ENCODE measurements around the gene DPEP1.

DPEP1 gene

DNA sequence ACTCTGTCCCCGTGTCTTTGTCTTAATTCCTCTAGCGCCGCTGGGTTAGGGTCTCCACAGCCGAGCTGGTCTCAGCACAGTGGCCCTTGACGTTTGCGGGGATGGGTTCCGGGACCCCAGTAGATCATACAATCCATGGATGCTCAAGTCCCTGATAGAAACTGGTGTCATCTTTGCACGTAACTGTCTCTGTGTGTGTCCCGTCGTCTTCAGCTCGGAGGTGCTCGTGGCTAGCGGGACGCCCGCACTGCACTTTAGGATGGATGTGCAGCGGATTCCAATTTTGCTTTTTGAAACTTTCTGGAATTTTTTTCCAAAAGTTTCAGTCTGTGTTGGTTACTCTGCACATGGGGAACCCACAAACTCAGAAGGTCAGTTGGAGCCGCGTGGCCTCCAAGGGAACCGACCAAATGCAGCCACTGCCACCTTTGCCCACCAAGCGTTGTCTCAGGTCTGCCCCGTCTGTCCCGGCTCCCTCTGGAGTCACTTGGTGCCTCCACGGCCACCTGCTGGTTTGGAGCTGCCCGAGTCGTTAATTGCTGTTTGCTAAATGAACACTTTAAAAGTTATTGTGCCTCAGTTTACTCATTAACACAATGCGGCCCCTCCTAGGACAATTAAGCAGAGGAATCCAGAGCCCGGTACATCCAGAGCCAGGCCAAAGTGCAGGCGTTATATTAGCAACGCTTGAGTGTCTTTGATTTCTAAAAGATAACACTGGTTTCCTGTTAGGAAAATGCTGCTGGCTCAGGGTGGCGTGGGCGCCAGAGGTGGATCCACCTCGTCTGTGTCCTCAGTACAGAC is 5.3 kb upstream of the DPEP1 start:
- H3K27me3 Mint-ChIP-seq: peaks cover 0 to 7% of the 10 kb centered on the region in 2 donors
- ATAC-seq (replicated peaks): no peak
- H3K27ac Mint-ChIP-seq: no peak overlapping the region
- DNase-seq: no peak
- no peaks in the 10 kb centered on the region for H3K36me3 Mint-ChIP-seq (ENCODE audit: insufficient read depth)
- no peaks in the 10 kb centered on the region for H3K9me3 Mint-ChIP-seq
- H3K4me1 Mint-ChIP-seq (ENCODE audit: low read depth in 2 of 2): peaks cover 2 to 7% of the 10 kb centered on the region in 2 donors
- H3K4me3 Mint-ChIP-seq: no peak overlapping the region

DNA sequence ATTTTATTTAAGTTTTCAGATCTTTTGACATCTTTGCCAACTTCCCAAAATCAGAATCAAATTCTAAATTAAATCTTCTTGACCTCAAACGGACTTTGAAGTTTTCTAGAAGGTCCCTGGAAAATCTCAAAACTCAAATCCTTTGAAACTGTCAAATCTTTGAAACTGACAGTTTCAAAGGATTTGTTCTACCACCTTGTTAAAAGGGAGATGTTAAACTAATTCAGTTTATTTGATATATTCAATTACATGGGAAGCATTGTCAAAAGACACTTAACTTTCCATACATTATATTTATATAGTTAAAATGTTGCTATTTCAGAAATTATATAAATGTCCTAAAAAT is 3.4 kb upstream of the DPEP1 start:
- Mint-ChIP-seq H3K36me3 (ENCODE audit: insufficient read depth) (no peaks in the 10 kb centered on the region), H3K9me3 (no peaks in the 10 kb centered on the region)
- ATAC-seq (replicated peaks): no peak

DNA sequence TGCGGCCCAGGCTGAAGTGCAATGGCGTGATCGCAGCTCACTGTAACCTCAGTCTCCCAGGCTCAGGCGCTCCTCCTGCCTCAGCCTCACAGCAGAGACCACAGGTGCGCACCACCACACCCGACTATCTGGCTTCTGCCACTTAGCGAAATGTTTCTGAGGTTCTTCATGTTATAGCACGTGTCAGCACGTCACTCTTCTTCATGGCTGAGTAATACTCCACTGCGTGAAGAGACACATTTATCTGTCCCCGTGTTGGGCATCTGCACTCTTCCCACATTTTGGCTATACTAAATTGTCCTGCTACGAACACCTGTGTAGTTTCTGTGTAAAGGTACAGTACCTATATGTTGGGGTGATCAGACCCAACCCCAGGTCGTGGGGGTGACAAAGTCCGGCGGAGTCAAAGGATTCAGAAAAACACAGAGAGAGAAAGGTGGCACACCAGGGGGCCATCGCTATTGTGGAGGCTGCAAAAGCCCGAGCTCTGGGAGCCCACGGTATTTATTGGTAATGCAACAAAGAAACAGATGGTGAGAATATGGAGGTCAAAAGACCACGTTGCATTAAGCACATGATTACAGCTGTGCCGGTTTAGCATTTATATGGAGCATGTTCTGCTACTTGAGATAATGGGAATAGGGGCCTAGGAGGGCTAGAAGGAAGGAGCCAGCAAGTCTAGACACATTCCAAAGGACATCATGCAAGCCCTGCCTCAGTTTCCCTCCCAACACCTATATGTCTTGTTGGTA is 851 bp upstream of the DPEP1 start:
- Mint-ChIP-seq H3K27me3 (peaks cover 0 to 7% of the 10 kb centered on the region in 2 donors), H3K4me1 (ENCODE audit: low read depth in 2 of 2) (peaks cover 14 to 21% of the 10 kb centered on the region in 2 donors), H3K27ac (no peak overlapping the region), H3K9me3 (peaks cover 7 to 11% of the 10 kb centered on the region in 2 donors), H3K4me3 (no peak overlapping the region), H3K36me3 (ENCODE audit: insufficient read depth) (peaks cover 9% of the 10 kb centered on the region)
- DNase-seq (no peak), ATAC-seq (replicated peaks) (no peak)

More for the DNA sequence above, 3.4 kb upstream of the DPEP1 start:
- DNase-seq: no peak
- Mint-ChIP-seq H3K4me1 (ENCODE audit: low read depth in 2 of 2) (peaks cover 1 to 8% of the 10 kb centered on the region in 2 donors), H3K27ac (no peak overlapping the region), H3K4me3 (no peak overlapping the region), H3K27me3 (peaks cover 0 to 7% of the 10 kb centered on the region in 2 donors)

GRCh38 chr16:89613954-89614459 is 565 bp downstream of the DPEP1 start:
- DNase-seq: no peak
- H3K4me3 Mint-ChIP-seq: no peak overlapping the region
- H3K27ac Mint-ChIP-seq: no peak overlapping the region

GRCh38 chr16:89615176-89615575 is 1.7 kb downstream of the DPEP1 start:
- DNase-seq (no peak), ATAC-seq (replicated peaks) (no peak)
- Mint-ChIP-seq H3K4me1 (ENCODE audit: low read depth in 2 of 2) (peaks cover 14 to 21% of the 10 kb centered on the region in 2 donors), H3K4me3 (no peak overlapping the region), H3K36me3 (ENCODE audit: insufficient read depth) (peaks cover 9% of the 10 kb centered on the region), H3K27ac (no peak overlapping the region), H3K9me3 (peaks cover 7 to 11% of the 10 kb centered on the region in 2 donors), H3K27me3 (peaks cover 0 to 7% of the 10 kb centered on the region in 2 donors)

More at GRCh38 chr16:89613954-89614459, 565 bp downstream of the DPEP1 start:
- Mint-ChIP-seq H3K4me1 (ENCODE audit: low read depth in 2 of 2) (peaks cover 14 to 21% of the 10 kb centered on the region in 2 donors), H3K27me3 (peaks cover 0 to 7% of the 10 kb centered on the region in 2 donors), H3K36me3 (ENCODE audit: insufficient read depth) (peaks cover 9% of the 10 kb centered on the region), H3K9me3 (peaks cover 7 to 11% of the 10 kb centered on the region in 2 donors)
- no peak for ATAC-seq (replicated peaks)

GRCh38 chr16:89615596-89616090 is 2.2 kb downstream of the DPEP1 start:
- ATAC-seq (replicated peaks): no peak
- no peak overlapping the region for H3K4me3 Mint-ChIP-seq
- peaks cover 0 to 11% of the 10 kb centered on the region in 2 donors for H3K27me3 Mint-ChIP-seq
- peaks cover 7 to 11% of the 10 kb centered on the region in 2 donors for H3K9me3 Mint-ChIP-seq
- peaks cover 14 to 21% of the 10 kb centered on the region in 2 donors for H3K4me1 Mint-ChIP-seq (ENCODE audit: low read depth in 2 of 2)
- H3K36me3 Mint-ChIP-seq (ENCODE audit: insufficient read depth): peaks cover 9% of the 10 kb centered on the region
- DNase-seq: no peak
- peak overlapping the region; percentile 90 to 92 for H3K27ac Mint-ChIP-seq

GRCh38 chr16:89616623-89617022 is 3.2 kb downstream of the DPEP1 start:
- ATAC-seq (replicated peaks) (peak; percentile 51), DNase-seq (no peak)
- H3K4me1 Mint-ChIP-seq (ENCODE audit: low read depth in 2 of 2): peaks cover 14 to 21% of the 10 kb centered on the region in 2 donors
- H3K27ac Mint-ChIP-seq: peak overlapping the region; percentile 90 to 92
- peaks cover 7 to 11% of the 10 kb centered on the region in 2 donors for H3K9me3 Mint-ChIP-seq
- H3K36me3 Mint-ChIP-seq (ENCODE audit: insufficient read depth): peaks cover 9% of the 10 kb centered on the region
- peak overlapping the region; percentile 1 to 54 for H3K4me3 Mint-ChIP-seq
- H3K27me3 Mint-ChIP-seq: peaks cover 0 to 21% of the 10 kb centered on the region in 2 donors

DNA sequence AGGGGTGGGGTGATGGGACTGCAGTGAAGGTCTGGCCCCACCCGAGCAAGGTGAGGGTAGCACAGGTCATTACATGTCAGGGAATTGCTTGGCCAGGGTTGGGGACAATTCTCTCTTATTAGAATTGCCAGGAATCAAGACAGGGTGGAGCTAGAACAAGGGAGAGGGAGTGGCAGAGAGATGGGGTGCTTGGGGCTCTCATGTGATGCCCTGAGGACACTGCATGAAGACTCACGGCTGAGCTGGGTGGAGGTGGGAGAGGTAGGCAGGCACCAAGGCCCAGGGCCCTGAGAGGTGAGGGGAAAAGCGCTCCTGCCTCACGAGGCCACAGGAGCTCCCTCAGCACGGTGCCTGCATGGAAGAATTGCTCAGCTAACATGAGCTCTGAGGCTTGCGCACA is 3.6 kb downstream of the DPEP1 start:
- peak overlapping the region in 1 of 2 donors; percentile 54 for H3K4me3 Mint-ChIP-seq
- DNase-seq (no peak), ATAC-seq (replicated peaks) (peak; percentile 64)
- H3K4me1 Mint-ChIP-seq (ENCODE audit: low read depth in 2 of 2): peaks cover 14 to 21% of the 10 kb centered on the region in 2 donors
- peaks cover 7 to 11% of the 10 kb centered on the region in 2 donors for H3K9me3 Mint-ChIP-seq
- peaks cover 0 to 25% of the 10 kb centered on the region in 2 donors for H3K27me3 Mint-ChIP-seq
- peaks cover 9% of the 10 kb centered on the region for H3K36me3 Mint-ChIP-seq (ENCODE audit: insufficient read depth)
- H3K27ac Mint-ChIP-seq: peak overlapping the region; percentile 90 to 92

DNA sequence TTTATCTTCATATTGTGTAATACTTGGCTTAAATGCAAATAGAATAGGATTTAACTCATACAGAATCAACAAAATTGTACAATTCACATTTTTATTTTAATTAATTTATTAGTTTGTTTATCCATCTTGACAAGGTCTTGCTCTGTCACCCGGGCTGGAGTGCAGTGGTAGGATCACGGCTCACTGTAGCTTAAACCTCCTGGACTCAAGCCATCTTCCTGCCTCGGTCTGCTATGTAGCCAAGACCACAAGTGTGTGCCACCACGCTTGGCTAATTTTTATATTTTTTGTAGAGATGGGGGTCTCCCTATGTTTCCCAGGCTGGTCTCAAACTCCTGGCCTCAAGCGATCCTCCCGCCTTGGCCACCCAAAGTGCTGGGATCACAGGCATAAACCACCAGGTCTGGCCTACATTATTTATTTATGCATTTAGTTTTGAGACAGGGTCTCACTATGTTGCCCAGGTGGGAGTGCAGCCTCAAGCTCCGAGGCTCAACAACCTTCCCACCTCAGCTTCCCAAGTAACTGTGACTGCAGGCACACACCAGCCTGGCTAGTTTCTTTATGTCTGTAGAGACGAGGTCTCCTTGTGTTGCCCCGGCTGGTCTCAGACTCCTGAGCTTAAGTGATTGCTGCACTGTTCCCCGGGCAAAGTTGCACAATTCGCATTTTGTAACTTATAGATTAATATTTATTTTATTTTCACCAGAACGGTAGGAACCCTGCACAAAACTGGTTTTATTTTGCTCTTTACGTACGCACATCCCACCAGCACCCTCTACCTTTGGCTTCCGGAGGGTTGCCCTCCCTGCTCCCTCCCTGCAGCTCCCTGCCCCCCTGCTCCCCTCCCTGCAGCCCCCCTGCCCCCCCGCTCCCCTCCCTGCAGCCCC is 4.9 kb downstream of the DPEP1 start:
- H3K4me1 Mint-ChIP-seq (ENCODE audit: low read depth in 2 of 2): peaks cover 13% of the 10 kb centered on the region in 2 donors
- peaks cover 0 to 32% of the 10 kb centered on the region in 2 donors for H3K27me3 Mint-ChIP-seq
- no peak for ATAC-seq (replicated peaks)
- H3K4me3 Mint-ChIP-seq: no peak overlapping the region
- DNase-seq: no peak
- no peak overlapping the region for H3K27ac Mint-ChIP-seq
- peaks cover 7 to 11% of the 10 kb centered on the region in 2 donors for H3K9me3 Mint-ChIP-seq
- H3K36me3 Mint-ChIP-seq (ENCODE audit: insufficient read depth): peaks cover 9% of the 10 kb centered on the region

GRCh38 chr16:89619840-89620239 is 6.4 kb downstream of the DPEP1 start:
- DNase-seq: no peak
- ATAC-seq (replicated peaks): no peak
- H3K4me3 Mint-ChIP-seq: no peak overlapping the region
- H3K4me1 Mint-ChIP-seq (ENCODE audit: low read depth in 2 of 2): peaks cover 13% of the 10 kb centered on the region in 2 donors
- H3K27ac Mint-ChIP-seq: no peak overlapping the region
- peaks cover 6 to 47% of the 10 kb centered on the region in 2 donors for H3K27me3 Mint-ChIP-seq
- peaks cover 7 to 11% of the 10 kb centered on the region in 2 donors for H3K9me3 Mint-ChIP-seq
- H3K36me3 Mint-ChIP-seq (ENCODE audit: insufficient read depth): peaks cover 9% of the 10 kb centered on the region

- DNase-seq: no peak
- Mint-ChIP-seq H3K9me3 (peaks cover 7 to 11% of the 10 kb centered on the region in 2 donors), H3K36me3 (ENCODE audit: insufficient read depth) (peaks cover 9% of the 10 kb centered on the region), H3K27ac (no peak overlapping the region), H3K4me1 (ENCODE audit: low read depth in 2 of 2) (peaks cover 13% of the 10 kb centered on the region in 2 donors), H3K27me3 (peaks cover 6 to 52% of the 10 kb centered on the region in 2 donors), H3K4me3 (no peak overlapping the region)
- no peak for ATAC-seq (replicated peaks)
These were observed 7.0 kb downstream of the DPEP1 start for GRCh38 chr16:89620406-89620841.

DNA sequence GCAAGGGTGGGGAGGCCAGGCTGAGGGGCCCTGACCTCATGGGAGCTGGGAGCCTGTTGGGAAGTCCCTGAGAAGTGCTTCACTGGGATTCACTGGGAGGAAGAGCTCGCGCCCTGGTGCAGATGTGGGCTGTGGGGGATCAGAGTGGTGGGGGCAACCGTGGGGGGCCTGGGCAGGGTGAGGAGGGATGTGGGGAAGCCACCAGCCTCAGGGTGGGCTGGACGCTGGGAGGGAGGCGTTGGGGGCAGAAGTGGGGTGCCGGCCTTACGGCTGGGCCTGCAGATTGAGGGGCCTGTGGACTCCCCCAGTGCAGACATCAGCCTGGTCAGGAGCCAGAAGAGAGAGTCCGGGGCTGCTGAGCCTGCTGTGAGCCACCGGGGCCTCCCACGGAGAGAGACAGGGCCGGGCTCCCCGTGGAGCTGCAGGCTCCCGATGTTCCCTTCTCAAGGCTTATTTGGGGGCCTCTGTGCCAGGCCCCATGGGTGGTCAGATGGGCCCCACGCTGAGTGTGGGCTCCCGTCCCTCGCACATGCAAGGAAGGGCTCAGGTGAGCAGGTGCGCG is 7.8 kb downstream of the DPEP1 start:
- peaks cover 9% of the 10 kb centered on the region for H3K36me3 Mint-ChIP-seq (ENCODE audit: insufficient read depth)
- no peak for ATAC-seq (replicated peaks)

More for the DNA sequence above, 7.8 kb downstream of the DPEP1 start:
- Mint-ChIP-seq H3K4me1 (ENCODE audit: low read depth in 2 of 2) (peaks cover 11% of the 10 kb centered on the region in 2 donors), H3K4me3 (no peak overlapping the region), H3K9me3 (peaks cover 7 to 9% of the 10 kb centered on the region in 2 donors), H3K27me3 (peaks cover 6 to 57% of the 10 kb centered on the region in 2 donors), H3K27ac (no peak overlapping the region)
- no peak for DNase-seq
